SH-SY5Y (cell line): ENCODE results near the gene CTDP1.

Experiments used
- GATA2 ChIP-seq: IDR thresholded peaks from 2 replicates; pipeline ENCODE4 v1.6.1; 2011; ENCODE audit warnings: mild to moderate bottlenecking, low read depth, low read length
- GATA3 ChIP-seq: IDR thresholded peaks from 2 replicates; pipeline ENCODE4 v1.6.1; 2011; ENCODE audit warnings: low read depth, mild to moderate bottlenecking, low read length, moderate library complexity

DNA sequence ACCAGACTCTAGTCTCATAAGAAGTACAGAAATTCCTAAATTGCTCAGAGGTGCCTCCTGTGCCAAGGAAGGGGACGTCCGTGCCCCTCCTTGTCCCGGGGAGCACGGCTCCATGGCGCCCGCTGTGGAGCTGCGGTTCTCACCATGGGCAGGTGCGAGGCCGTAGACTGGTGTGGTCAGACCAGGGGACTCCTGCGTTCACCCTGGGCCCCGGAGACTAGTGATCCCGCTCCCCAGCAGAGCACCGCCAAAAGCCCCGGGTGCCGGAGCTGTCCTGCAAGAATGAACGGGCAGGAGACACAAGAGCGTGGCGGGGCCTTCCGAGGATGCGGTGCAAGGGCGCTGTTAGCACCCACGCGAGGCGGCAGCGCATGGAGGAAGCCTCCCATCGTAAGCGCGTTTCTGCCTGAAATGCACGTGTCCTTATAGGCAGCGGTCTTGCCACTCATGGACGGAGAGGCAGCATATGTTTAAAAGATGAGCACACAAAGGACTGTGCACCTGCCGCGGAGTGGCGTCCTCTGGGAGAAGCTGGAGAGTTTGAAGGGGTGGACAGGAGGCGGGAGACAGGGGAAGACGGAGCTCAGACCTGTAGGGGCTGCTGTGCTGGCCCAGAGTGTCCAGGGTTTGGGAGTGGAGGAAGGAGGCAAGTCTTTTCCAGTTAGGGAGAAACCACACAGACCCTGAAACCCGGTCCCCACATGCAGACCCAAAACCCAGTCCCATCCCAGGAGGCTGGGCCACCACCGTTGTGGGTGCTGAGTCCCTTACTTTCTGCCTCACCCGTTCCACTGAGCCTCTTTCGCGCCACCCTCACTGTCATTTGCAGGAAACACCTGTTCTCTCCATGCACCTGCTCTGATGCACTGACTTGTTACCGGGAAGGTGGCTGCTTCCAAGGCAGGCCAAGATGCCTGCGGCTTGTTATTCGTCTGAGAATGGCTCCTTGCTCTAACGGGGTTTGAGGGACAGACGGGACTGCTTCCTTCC is 110.6 kb downstream of the CTDP1 start:
- TF ChIP-seq GATA2, result no peak
- no peak for TF ChIP-seq GATA3
